Activated naive CD8-positive, alpha-beta T cell treated with anti-CD3 and anti-CD28 coated beads, Interleukin-2, amount 50 U/mL, for 24 hours (primary cell): ENCODE measurements around the gene CPSF7.

Source experiments
- ATAC-seq: fragments of 150-1000 bp; cut with Tn5 transposase; one replicate; pipeline ENCODE4 v1.10.0; 2021
- DNase-seq: peaks from one replicate; pipeline ENCODE4 v3.0.0; 2021
- H3K27ac Mint-ChIP-seq: one replicate; pipeline ENCODE4 v1.8.0; 2021; ENCODE audit warnings: mild to moderate bottlenecking, mixed read lengths
- H3K27me3 Mint-ChIP-seq: one replicate; pipeline ENCODE4 v1.8.0; 2021; ENCODE audit warnings: mixed read lengths
- H3K36me3 Mint-ChIP-seq: one replicate; pipeline ENCODE4 v1.8.0; 2021; ENCODE audit warnings: low read depth, mixed read lengths
- H3K4me1 Mint-ChIP-seq: one replicate; pipeline ENCODE4 v1.8.0; 2021; ENCODE audit warnings: mixed read lengths
- H3K4me3 Mint-ChIP-seq: one replicate; pipeline ENCODE4 v1.8.0; 2021; ENCODE audit warnings: mild to moderate bottlenecking, moderate library complexity, mixed read lengths
- H3K9me3 Mint-ChIP-seq: one replicate; pipeline ENCODE4 v1.8.0; 2021; ENCODE audit warnings: mixed read lengths

The CPSF7 gene

GRCh38 chr11:61361237-61361740 lies 68.5 kb downstream of the CPSF7 start:
- Mint-ChIP-seq H3K4me1 (peaks cover 53% of the 10 kb centered on the region), H3K36me3 (peaks cover 27% of the 10 kb centered on the region), H3K27me3 (no peaks in the 10 kb centered on the region), H3K27ac (peak overlapping the region; percentile 94), H3K4me3 (peak overlapping the region; percentile 97), H3K9me3 (no peaks in the 10 kb centered on the region)
- ATAC-seq (no peak), DNase-seq (no peak)

- Mint-ChIP-seq H3K9me3 (no peaks in the 10 kb centered on the region), H3K4me1 (peaks cover 53% of the 10 kb centered on the region), H3K36me3 (peaks cover 24% of the 10 kb centered on the region), H3K27ac (peak overlapping the region; percentile 49), H3K4me3 (peak overlapping the region; percentile 97), H3K27me3 (no peaks in the 10 kb centered on the region)
- ATAC-seq (no peak), DNase-seq (no peak)
Observed at GRCh38 chr11:61359516-61359915, 70.3 kb downstream of the CPSF7 start.

DNA sequence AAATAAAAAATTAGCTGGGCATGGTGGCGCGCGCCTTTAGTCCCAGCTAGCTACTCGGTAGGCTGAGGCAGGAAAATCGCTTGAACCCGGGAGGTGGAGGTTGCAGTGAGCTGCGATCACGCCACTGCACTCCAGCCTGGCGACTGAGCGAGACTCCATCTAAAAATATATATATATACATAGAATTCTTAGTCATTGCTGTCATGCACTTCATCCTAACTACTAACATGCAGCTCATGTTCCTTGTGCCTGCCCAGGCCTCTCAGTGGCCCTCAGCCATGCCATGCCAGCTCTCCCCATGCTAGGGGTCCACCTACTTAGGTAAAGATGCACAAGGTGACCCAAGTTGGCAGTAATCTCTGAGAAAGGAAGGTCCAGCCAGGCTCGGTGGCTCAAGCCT lies 71.2 kb downstream of the CPSF7 start:
- Mint-ChIP-seq H3K4me1 (peaks cover 48% of the 10 kb centered on the region), H3K27me3 (no peaks in the 10 kb centered on the region), H3K4me3 (no peak overlapping the region), H3K36me3 (peaks cover 20% of the 10 kb centered on the region), H3K27ac (no peak overlapping the region), H3K9me3 (no peaks in the 10 kb centered on the region)
- DNase-seq (no peak), ATAC-seq (no peak)

GRCh38 chr11:61357894-61358239 lies 71.9 kb downstream of the CPSF7 start:
- peaks cover 41% of the 10 kb centered on the region for H3K4me1 Mint-ChIP-seq
- H3K9me3 Mint-ChIP-seq = no peaks in the 10 kb centered on the region
- H3K4me3 Mint-ChIP-seq = peak overlapping the region; percentile 45
- peak overlapping the region; percentile 60 for H3K27ac Mint-ChIP-seq
- H3K27me3 Mint-ChIP-seq = no peaks in the 10 kb centered on the region
- DNase-seq = no peak
- ATAC-seq = no peak
- H3K36me3 Mint-ChIP-seq = peaks cover 19% of the 10 kb centered on the region

- Mint-ChIP-seq H3K4me3 (peak overlapping the region; percentile 45), H3K27ac (peak overlapping the region; percentile 60), H3K36me3 (peaks cover 15% of the 10 kb centered on the region)
Observed at GRCh38 chr11:61357233-61357893, 72.4 kb downstream of the CPSF7 start.

DNA sequence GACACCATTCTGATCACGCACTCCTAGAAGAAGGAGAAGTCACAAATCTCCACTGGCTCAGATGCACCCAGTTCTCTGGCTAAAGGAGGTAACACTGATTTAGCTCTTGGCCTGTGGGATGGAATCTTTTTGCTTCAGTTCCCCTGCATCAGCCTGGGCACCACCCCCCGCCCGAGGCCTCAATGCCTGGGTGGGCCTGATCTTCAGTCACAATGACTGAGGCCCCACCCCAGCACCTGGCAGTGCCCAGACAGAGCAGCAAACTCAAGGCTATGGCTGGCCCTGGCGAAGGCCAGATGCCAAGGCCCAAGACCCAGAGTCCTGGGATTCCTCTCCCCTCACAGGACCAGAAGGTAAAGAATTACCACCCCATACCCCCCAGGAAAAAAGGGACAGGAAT lies 73.1 kb downstream of the CPSF7 start:
- Mint-ChIP-seq H3K27me3 (no peaks in the 10 kb centered on the region), H3K36me3 (peaks cover 12% of the 10 kb centered on the region), H3K27ac (peak overlapping the region; percentile 70), H3K4me3 (peak overlapping the region; percentile 60), H3K4me1 (peaks cover 35% of the 10 kb centered on the region), H3K9me3 (no peaks in the 10 kb centered on the region)
- no peak for DNase-seq
- ATAC-seq = peak; percentile 12

More at GRCh38 chr11:61357233-61357893, 72.4 kb downstream of the CPSF7 start:
- ATAC-seq (no peak), DNase-seq (no peak)
- H3K27me3 Mint-ChIP-seq = no peaks in the 10 kb centered on the region
- peaks cover 38% of the 10 kb centered on the region for H3K4me1 Mint-ChIP-seq
- H3K9me3 Mint-ChIP-seq = no peaks in the 10 kb centered on the region

DNA sequence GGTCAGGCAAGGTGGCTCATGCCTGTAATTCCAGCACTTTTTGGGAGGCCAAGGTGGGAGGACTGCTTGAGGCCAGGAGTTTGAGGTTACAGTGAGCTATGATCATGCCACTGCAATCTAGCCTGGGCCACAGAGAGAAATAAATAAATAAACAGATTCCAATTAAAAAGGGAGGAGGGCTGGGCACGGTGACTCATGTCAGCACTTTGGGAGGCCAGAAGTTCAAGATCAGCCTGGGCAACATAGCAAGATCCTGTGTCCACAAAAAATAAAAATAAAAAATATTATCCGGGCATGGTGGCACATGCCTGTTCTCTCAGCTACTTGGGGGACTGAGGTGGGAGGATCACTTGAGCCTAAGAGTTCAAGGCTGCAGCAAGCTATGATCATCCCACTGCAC lies 75.6 kb downstream of the CPSF7 start:
- peak overlapping the region; percentile 46 for H3K27ac Mint-ChIP-seq

GRCh38 chr11:61353131-61354067 lies 76.4 kb downstream of the CPSF7 start:
- no peaks in the 10 kb centered on the region for H3K27me3 Mint-ChIP-seq
- DNase-seq (no peak), ATAC-seq (no peak)
- peak overlapping the region; percentile 46 for H3K27ac Mint-ChIP-seq
- H3K4me1 Mint-ChIP-seq = peaks cover 11% of the 10 kb centered on the region
- no peaks in the 10 kb centered on the region for H3K9me3 Mint-ChIP-seq
- H3K36me3 Mint-ChIP-seq = peaks cover 15% of the 10 kb centered on the region
- no peak overlapping the region for H3K4me3 Mint-ChIP-seq

More for the DNA sequence above, 75.6 kb downstream of the CPSF7 start:
- no peak overlapping the region for H3K4me3 Mint-ChIP-seq
- H3K36me3 Mint-ChIP-seq = peaks cover 15% of the 10 kb centered on the region
- H3K4me1 Mint-ChIP-seq = peaks cover 14% of the 10 kb centered on the region
- DNase-seq (no peak), ATAC-seq (no peak)
- no peaks in the 10 kb centered on the region for H3K9me3 Mint-ChIP-seq
- no peaks in the 10 kb centered on the region for H3K27me3 Mint-ChIP-seq
